ENCODE results near the gene SYNE2.

SYNE2 gene

GRCh38 chr14:64060648-64061096, 207.9 kb downstream of the SYNE2 start:
- FAIRE-seq (no peak), DNase-seq (ENCODE audit: insufficient read length, low spot score) (no peak)

DNA sequence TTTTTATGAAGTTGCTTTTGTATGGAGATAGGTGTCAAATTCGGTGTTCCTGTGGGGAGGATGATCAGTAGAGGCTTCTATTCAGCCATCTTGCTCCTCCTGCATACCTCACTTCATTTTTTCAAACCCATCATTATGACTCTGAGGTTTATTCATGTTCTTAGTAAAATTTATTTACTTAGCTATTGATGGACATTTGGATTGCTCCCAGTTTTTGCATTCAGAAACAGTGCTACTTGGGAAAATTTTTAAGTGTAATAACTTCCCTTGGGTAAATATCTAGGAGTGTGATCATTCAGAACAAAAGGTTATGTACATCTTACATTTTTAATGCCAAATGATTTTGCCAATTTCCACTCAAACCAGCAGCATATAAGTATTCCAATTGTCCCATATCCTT, 208.3 kb downstream of the SYNE2 start:
- FAIRE-seq: no peak
- DNase-seq (ENCODE audit: insufficient read length, low spot score): no peak

DNA sequence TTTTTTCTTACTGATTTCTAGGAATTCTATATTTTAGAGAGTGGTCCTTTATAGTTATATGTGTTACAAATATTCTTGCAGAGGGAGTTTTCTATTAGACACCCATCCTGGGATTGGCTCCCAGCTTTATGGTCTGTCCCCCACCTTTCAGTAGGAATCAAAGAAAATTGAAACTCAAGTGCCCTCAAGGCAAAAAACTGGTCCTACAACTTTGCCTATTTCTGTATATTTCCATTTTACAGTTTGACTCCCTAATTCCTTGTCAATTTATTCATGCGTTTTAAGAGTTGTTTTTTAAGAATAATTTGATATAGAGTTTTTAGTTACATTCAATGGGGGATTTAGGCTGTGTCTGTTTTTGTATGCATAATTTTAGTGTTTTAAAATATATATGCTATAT, 208.9 kb downstream of the SYNE2 start:
- no peak for FAIRE-seq
- DNase-seq (ENCODE audit: insufficient read length, low spot score): no peak

- DNase-seq (ENCODE audit: insufficient read length, low spot score) (no peak), FAIRE-seq (no peak)
These were observed 209.7 kb downstream of the SYNE2 start for GRCh38 chr14:64062381-64063115.

- FAIRE-seq (no peak), DNase-seq (ENCODE audit: insufficient read length, low spot score) (no peak)
These were observed 211.6 kb downstream of the SYNE2 start for GRCh38 chr14:64064447-64064846.

DNA sequence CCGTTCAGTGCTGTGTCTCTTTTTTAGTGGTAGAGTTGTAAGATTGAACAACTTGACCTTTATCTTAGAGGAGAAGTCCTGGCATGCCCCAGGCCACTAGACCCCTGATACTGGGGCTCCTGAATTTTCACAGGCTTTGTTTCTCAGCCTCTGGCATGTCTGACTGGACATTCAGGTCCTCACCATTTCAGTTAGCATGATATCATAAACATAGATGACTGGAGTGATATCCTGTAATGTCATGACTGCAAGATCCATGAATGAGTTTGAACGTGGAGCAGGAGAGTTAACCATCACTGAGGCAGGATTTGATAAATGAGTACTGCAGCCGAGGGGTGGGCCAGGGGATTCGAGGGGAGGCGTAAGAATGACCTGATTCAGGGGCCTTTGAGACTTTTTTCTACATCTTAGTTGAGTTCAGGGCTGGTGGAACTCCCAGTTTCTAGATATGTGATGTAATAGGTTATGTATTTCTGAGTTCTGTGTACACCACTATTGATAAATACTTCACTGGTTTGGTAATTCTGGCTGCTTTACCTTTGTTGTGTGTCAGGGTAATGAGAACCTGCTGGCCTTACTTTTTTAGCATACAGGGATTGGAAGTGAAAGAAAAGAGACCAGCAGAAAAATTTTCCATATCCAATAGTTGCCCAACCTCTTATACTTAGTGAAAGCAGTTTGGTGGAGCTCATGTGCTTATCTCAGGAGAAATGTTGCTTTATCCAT, 217.0 kb downstream of the SYNE2 start:
- no peak for DNase-seq (ENCODE audit: insufficient read length, low spot score)
- no peak for FAIRE-seq

GRCh38 chr14:64074961-64075612, 222.3 kb downstream of the SYNE2 start:
- FAIRE-seq (no peak), DNase-seq (ENCODE audit: insufficient read length, low spot score) (no peak)

GRCh38 chr14:64075613-64076005, 222.8 kb downstream of the SYNE2 start:
- FAIRE-seq: no peak
- no peak for DNase-seq (ENCODE audit: insufficient read length, low spot score)

DNA sequence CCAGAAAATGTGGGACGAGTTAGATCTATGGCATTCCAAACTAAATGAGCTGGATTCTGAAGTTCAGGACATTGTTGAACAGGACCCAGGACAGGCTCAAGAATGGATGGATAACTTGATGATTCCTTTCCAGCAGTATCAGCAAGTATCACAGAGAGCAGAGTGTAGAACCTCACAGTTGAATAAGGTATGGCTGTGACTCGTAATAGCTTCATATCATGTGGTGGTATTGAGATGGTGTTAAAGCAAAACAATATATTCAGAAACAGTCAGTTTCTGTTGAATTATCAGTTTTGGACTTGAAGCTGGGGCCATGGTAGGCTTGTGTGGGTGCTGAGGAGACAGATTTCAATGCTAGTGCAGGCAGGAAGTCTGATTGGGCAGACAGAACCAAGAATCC, 227.6 kb downstream of the SYNE2 start:
- DNase-seq (ENCODE audit: insufficient read length, low spot score) (no peak), FAIRE-seq (no peak)

GRCh38 chr14:64081174-64081746, 228.5 kb downstream of the SYNE2 start:
- FAIRE-seq: no peak
- no peak for DNase-seq (ENCODE audit: insufficient read length, low spot score)

DNA sequence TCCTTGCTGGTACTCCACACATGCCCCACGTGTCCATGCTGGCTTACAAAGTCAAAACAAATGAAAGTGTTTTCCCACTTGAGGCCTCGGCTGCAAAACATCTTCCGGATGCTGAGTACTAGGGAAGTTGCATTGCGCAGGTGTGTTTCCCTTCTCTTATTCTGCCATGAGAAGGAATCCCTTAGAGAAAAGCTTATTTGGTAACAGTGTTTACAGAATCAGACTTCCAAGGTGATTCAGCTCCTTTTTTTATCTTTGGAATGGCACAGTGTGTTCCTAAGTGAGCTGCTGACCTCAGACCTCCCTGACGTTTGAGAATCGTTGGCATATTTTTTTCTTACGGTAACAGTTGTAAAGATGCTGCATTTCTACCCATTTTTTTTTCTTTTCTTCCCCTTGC, 230.0 kb downstream of the SYNE2 start:
- DNase-seq (ENCODE audit: insufficient read length, low spot score) (no peak), FAIRE-seq (no peak)

GRCh38 chr14:64088647-64088964, 235.8 kb downstream of the SYNE2 start:
- FAIRE-seq (no peak), DNase-seq (ENCODE audit: insufficient read length, low spot score) (no peak)

DNA sequence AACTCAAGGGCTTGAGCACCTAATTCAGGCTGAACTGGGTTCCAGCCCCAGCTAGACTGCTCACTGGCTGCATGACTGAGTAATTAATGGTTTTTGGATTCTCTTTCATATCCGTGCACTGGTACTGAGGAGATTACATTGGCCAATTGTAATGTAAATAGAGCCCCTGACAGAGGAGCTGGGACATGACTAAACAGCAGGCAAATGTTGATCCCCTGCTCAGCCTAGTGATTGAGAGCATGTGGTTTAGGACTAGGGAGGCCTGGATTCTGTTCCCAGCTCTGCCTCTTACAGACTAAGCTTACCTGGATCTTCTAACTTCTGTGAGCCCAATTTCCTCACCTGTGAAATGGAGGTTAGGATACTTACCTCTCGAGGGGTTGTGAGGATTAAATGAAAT, 237.1 kb downstream of the SYNE2 start:
- no peak for DNase-seq (ENCODE audit: insufficient read length, low spot score)
- no peak for FAIRE-seq

- DNase-seq (ENCODE audit: insufficient read length, low spot score): no peak
- FAIRE-seq: no peak
These were observed 238.4 kb downstream of the SYNE2 start for GRCh38 chr14:64091217-64091616.

GRCh38 chr14:64092338-64092737, 239.5 kb downstream of the SYNE2 start:
- no peak for FAIRE-seq

DNA sequence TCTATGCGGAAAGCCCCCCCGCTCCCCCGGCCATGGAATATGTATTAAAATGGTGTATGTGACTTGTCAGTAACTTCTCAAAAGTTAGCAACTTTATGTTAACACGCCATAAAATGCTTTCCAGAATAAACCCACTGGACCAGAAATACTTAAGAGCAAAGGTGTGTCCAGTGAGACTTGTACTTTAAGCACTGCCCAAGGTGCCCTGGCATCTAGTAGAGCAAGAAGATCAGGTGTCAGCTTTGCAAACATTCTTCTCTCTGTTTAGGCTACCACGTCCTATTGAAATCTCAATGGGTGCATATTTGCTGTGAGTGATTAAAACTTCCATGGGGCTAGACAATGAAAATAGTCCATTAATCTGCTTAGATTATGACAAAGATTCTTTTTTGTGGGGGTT, 240.1 kb downstream of the SYNE2 start:
- DNase-seq (ENCODE audit: insufficient read length, low spot score): no peak
- FAIRE-seq: no peak

More at GRCh38 chr14:64092338-64092737, 239.5 kb downstream of the SYNE2 start:
- no peak for DNase-seq (ENCODE audit: insufficient read length, low spot score)

DNA sequence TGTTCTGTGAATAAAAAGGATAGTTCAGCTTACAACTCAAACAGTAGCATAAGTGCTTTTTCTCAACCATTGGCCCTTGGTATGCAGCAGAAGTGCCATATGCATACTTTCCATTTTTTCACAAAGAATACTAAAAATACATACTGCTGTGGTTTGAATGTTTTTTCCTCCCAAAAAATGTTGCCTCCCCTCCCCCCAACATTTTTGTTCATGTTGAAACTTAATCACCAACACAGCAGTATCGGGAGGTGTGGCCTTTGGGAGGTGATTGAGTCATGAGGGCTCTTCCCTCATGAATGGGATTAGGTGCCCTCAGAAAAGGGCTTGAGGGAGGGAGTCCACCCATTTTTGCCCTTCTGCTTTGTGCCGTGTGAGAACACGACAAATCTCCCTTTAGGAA, 242.8 kb downstream of the SYNE2 start:
- FAIRE-seq (no peak), DNase-seq (ENCODE audit: insufficient read length, low spot score) (no peak)

- DNase-seq (ENCODE audit: insufficient read length, low spot score): no peak
- no peak for FAIRE-seq
These were observed 245.3 kb downstream of the SYNE2 start for GRCh38 chr14:64098120-64098519.

DNA sequence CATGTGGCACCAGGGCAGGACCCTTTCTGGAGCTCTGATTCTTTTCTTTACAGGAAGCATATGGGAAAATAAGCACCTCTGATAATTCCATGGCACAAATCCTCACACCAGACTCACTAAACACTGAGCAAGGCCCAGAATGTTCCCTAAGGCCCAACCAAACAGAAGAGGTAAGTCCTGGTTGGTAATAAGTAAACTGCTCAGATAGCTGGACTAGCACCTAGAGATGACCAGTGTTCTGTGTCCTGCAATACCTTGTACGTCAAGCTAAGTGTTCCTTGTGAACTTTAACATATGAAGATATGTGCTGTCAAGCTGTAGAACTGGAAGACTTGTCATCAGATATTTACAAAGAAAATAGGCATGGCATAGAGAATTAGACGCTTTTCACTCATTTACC, 254.6 kb downstream of the SYNE2 start:
- no peak for DNase-seq (ENCODE audit: insufficient read length, low spot score)
- FAIRE-seq: no peak

DNA sequence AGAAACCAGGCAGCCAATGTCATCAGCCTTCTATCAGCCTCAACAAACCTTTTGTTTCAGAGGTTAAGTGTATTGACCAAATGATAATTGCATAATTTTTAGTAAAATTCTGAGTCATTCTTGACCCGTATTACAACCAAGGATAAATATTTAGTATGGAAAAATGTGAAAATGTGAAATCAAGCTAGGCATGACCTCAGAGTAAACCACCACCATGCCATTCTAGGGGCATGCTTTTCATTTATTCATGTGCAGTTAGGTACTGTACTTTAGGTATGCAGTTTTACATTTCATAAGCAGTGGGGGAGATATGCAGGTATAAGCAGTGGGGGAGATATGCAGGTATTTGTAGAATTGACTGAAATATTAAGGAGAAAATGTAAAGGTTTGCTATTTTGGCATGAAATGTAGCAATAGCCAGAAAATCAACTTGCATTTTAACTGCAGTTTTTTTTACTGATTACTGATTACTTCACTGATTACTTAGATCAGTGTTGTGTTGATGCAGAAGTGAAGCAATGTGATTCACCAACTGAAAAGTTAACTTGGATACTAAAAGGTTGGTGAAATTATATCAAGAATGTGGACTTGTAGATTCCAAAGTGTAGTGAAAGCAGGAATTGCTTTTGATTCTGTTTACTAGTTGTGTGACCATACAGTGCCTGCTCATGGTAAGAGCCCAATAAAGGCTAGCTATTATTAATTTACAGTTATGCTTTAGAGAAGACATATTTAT, 257.2 kb downstream of the SYNE2 start:
- DNase-seq (ENCODE audit: insufficient read length, low spot score) (no peak), FAIRE-seq (no peak)

GRCh38 chr14:64110802-64111201, 258.0 kb downstream of the SYNE2 start:
- no peak for FAIRE-seq
- DNase-seq (ENCODE audit: insufficient read length, low spot score): no peak
